ENCODE measurements around the gene SCAMP5. TPM values are rescaled to one million over a fixed set of nuclear protein-coding genes. Genes with fewer than 3 reads are reported as not detected.
A peak's percentile ranks its signal among the peaks of the same experiment; 100 is the strongest.

The SCAMP5 gene
- total RNA-seq, 1 experiment from 2014 or later: 10.7 TPM

GRCh38 chr15:75067123-75067830, 71.9 kb downstream of the SCAMP5 start:
- CTCF ChIA-PET: interaction anchor here (0.7 to 3.7 kb wide), 6 partner anchors 9 to 137 kb away, joined by 3 to 38 read pairs (median 6); no protein-coding TSS in a partner anchor

GRCh38 chr15:75068748-75069147, 73.4 kb downstream of the SCAMP5 start:
- intact Hi-C loops (cut with micrococcal nuclease; ENCODE audit: unreplicated experiment): loop anchor here (5.0 kb wide), 1 partner anchor 34 kb away; no protein-coding TSS in a partner anchor
- no peaks in the 10 kb centered on the region for H3K27me3 Mint-ChIP-seq (ENCODE audit: unreplicated experiment)
- H3K4me3 Mint-ChIP-seq (ENCODE audit: low read depth, unreplicated experiment): no peak overlapping the region
- CTCF ChIA-PET: interaction anchor here (1.0 kb wide), 1 partner anchor 111 kb away, joined by 3 read pairs; no protein-coding TSS in a partner anchor
- no TSS peak for BruUV-seq (replicated peaks)
- H3K27ac Mint-ChIP-seq (ENCODE audit: unreplicated experiment): peak overlapping the region; percentile 22
- H3K9me3 Mint-ChIP-seq (ENCODE audit: low read depth, unreplicated experiment): no peaks in the 10 kb centered on the region
- no peak for TF ChIP-seq CTCF (IDR thresholded peaks at IDR 0.05; ENCODE audit: unreplicated experiment)
- no peak for DNase-seq
- H3K36me3 Mint-ChIP-seq (ENCODE audit: insufficient read depth, unreplicated experiment): peaks cover 11% of the 10 kb centered on the region
- H3K4me1 Mint-ChIP-seq (ENCODE audit: low read depth, unreplicated experiment): peaks cover 47% of the 10 kb centered on the region

More at GRCh38 chr15:75067123-75067830, 71.9 kb downstream of the SCAMP5 start:
- Mint-ChIP-seq H3K27ac (ENCODE audit: unreplicated experiment) (peak overlapping the region; percentile 70), H3K36me3 (ENCODE audit: insufficient read depth, unreplicated experiment) (peaks cover 19% of the 10 kb centered on the region), H3K27me3 (ENCODE audit: unreplicated experiment) (no peaks in the 10 kb centered on the region), H3K9me3 (ENCODE audit: low read depth, unreplicated experiment) (no peaks in the 10 kb centered on the region), H3K4me1 (ENCODE audit: low read depth, unreplicated experiment) (peaks cover 56% of the 10 kb centered on the region), H3K4me3 (ENCODE audit: low read depth, unreplicated experiment) (no peak overlapping the region)
- intact Hi-C loops (cut with micrococcal nuclease; ENCODE audit: unreplicated experiment): loop anchor here (5.0 kb wide), 1 partner anchor 35 kb away; no protein-coding TSS in a partner anchor
- DNase-seq: peak; percentile 49
- TF ChIP-seq CTCF (IDR thresholded peaks at IDR 0.05; ENCODE audit: unreplicated experiment): no peak
- BruUV-seq (replicated peaks): no TSS peak

GRCh38 chr15:75069301-75069925, 74.0 kb downstream of the SCAMP5 start:
- DNase-seq: no peak
- H3K36me3 Mint-ChIP-seq (ENCODE audit: insufficient read depth, unreplicated experiment): peaks cover 7% of the 10 kb centered on the region
- CTCF ChIA-PET: no interaction called here
- no peaks in the 10 kb centered on the region for H3K27me3 Mint-ChIP-seq (ENCODE audit: unreplicated experiment)
- H3K27ac Mint-ChIP-seq (ENCODE audit: unreplicated experiment): no peak overlapping the region
- no TSS peak for BruUV-seq (replicated peaks)
- TF ChIP-seq CTCF (IDR thresholded peaks at IDR 0.05; ENCODE audit: unreplicated experiment): no peak
- peaks cover 41% of the 10 kb centered on the region for H3K4me1 Mint-ChIP-seq (ENCODE audit: low read depth, unreplicated experiment)
- intact Hi-C loops (cut with micrococcal nuclease; ENCODE audit: unreplicated experiment): loop anchor here (5.0 kb wide), 1 partner anchor 33 kb away; no protein-coding TSS in a partner anchor
- H3K9me3 Mint-ChIP-seq (ENCODE audit: low read depth, unreplicated experiment): no peaks in the 10 kb centered on the region
- no peak overlapping the region for H3K4me3 Mint-ChIP-seq (ENCODE audit: low read depth, unreplicated experiment)

- H3K4me3 Mint-ChIP-seq (ENCODE audit: low read depth, unreplicated experiment): no peak overlapping the region
- H3K36me3 Mint-ChIP-seq (ENCODE audit: insufficient read depth, unreplicated experiment): peaks cover 2% of the 10 kb centered on the region
- DNase-seq: no peak
- intact Hi-C loops (cut with micrococcal nuclease; ENCODE audit: unreplicated experiment): no loop called here
- peaks cover 3% of the 10 kb centered on the region for H3K9me3 Mint-ChIP-seq (ENCODE audit: low read depth, unreplicated experiment)
- peaks cover 28% of the 10 kb centered on the region for H3K4me1 Mint-ChIP-seq (ENCODE audit: low read depth, unreplicated experiment)
- TF ChIP-seq CTCF (IDR thresholded peaks at IDR 0.05; ENCODE audit: unreplicated experiment): no peak
- CTCF ChIA-PET: no interaction called here
- no peaks in the 10 kb centered on the region for H3K27me3 Mint-ChIP-seq (ENCODE audit: unreplicated experiment)
- no TSS peak for BruUV-seq (replicated peaks)
- no peak overlapping the region for H3K27ac Mint-ChIP-seq (ENCODE audit: unreplicated experiment)
Observed at GRCh38 chr15:75070674-75071073, 75.3 kb downstream of the SCAMP5 start.

Other genes starting within 250 kb of the SCAMP5 start
- not detected in 2 replicates for gene CYP1A2, start 246.7 kb upstream of the SCAMP5 start, total RNA-seq (2022)
- gene CSK, start 213.5 kb upstream of the SCAMP5 start, total RNA-seq (2022): 82.6 and 85.1 TPM in 2 replicates
- 0.35 and 1.1 TPM in 2 replicates for gene LMAN1L, start 182.7 kb upstream of the SCAMP5 start, total RNA-seq (2022)
- gene CPLX3, start 168.9 kb upstream of the SCAMP5 start, total RNA-seq (2022): 0.21 and 0.29 TPM in 2 replicates
- gene ULK3, start 152.4 kb upstream of the SCAMP5 start, total RNA-seq (2022): 33.8 and 42.2 TPM in 2 replicates
- 114 and 115 TPM in 2 replicates for gene SCAMP2, start 122.2 kb upstream of the SCAMP5 start, total RNA-seq (2022)
- gene MPI, start 105.5 kb upstream of the SCAMP5 start, total RNA-seq (2022): 63.3 and 76.1 TPM in 2 replicates
- 48.1 and 56.2 TPM in 2 replicates for gene FAM219B, start 88.7 kb upstream of the SCAMP5 start, total RNA-seq (2022)
- gene COX5A, start 57.5 kb upstream of the SCAMP5 start, total RNA-seq (2022): 272 and 280 TPM in 2 replicates
- 14.9 and 19.2 TPM in 2 replicates for gene RPP25, start 38.8 kb upstream of the SCAMP5 start, total RNA-seq (2022)
- gene PPCDC, start 28.0 kb downstream of the SCAMP5 start, total RNA-seq (2022): 23.4 and 24.4 TPM in 2 replicates
- 77.2 and 86.5 TPM in 2 replicates for gene C15orf39, start 206.3 kb downstream of the SCAMP5 start, total RNA-seq (2022)